Fibroblast of skin of left biceps (primary cell): ENCODE results near the gene ATG2B.
"Not testable (repeated sequence)": the region's sequence is repeated elsewhere in the genome, so short reads cannot be mapped to it uniquely, and the experiment has no call there.

Source experiments
- DNase-seq, 2 experiments: peaks; one replicate each; pipeline ENCODE4 v3.0.0-alpha.2; 2013; ENCODE audit warnings: low read depth in 2 of 2

The ATG2B gene

GRCh38 chr14:96252323-96252998 lies 110.7 kb downstream of the ATG2B start:
- DNase-seq: no peak

GRCh38 chr14:96251656-96252155 lies 111.4 kb downstream of the ATG2B start:
- DNase-seq: no peak

- DNase-seq: no peak
These were observed 112.7 kb downstream of the ATG2B start for GRCh38 chr14:96250485-96250884.

DNA sequence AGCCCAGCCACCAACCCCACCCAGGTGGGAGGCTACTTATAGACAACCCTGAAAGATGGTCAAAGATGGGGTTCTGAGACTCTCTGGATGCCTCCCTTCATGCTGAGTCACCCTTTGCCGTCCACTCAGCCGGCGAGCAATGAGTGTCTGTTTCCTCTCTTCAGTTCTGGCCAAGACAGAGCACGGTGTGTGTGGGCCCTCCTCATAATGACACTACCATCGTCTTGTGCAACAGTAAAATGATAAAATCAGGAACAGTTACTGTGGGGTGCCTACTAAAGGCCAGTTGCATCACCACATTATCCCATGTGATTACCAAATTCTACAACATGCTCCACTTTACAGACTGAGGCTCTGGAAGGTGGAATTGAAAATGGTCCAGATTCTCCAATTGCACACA lies 114.1 kb downstream of the ATG2B start:
- peak; percentile 73 to 77 for DNase-seq

DNA sequence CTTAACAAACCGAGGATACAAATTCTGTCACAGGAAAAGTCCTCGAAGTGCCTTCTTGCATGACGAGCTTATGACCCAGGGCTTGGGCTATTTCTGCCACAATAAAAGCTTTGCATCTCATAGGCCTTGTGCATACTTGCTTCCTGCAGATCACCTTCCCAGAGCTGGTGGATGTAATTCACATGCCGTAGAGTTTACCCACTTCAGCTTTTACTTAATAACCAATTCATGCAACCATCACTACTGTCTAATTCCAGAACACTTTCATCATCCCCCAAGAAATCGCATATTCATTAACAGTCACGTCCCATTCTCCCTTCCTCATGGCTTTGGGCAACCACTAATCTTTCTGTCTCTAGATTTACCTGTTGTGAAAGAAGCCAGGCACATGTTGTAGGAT lies 116.1 kb downstream of the ATG2B start:
- DNase-seq: no peak

DNA sequence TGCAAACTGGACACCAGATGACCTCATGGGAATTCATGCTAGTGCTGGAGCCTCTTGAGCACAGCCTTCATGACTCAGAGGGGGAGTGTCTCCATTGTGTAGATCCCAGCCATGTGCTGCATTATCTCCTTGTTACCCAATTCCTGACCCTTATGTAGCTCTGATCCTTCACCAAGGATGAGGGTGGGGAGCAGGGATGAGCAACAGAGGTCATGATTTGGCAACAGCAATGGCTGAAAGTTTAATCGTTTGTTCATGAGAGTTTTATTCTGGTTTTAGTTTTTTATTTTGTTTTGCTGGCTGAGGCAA lies 116.6 kb downstream of the ATG2B start:
- peak; percentile 73 to 76 for DNase-seq

DNA sequence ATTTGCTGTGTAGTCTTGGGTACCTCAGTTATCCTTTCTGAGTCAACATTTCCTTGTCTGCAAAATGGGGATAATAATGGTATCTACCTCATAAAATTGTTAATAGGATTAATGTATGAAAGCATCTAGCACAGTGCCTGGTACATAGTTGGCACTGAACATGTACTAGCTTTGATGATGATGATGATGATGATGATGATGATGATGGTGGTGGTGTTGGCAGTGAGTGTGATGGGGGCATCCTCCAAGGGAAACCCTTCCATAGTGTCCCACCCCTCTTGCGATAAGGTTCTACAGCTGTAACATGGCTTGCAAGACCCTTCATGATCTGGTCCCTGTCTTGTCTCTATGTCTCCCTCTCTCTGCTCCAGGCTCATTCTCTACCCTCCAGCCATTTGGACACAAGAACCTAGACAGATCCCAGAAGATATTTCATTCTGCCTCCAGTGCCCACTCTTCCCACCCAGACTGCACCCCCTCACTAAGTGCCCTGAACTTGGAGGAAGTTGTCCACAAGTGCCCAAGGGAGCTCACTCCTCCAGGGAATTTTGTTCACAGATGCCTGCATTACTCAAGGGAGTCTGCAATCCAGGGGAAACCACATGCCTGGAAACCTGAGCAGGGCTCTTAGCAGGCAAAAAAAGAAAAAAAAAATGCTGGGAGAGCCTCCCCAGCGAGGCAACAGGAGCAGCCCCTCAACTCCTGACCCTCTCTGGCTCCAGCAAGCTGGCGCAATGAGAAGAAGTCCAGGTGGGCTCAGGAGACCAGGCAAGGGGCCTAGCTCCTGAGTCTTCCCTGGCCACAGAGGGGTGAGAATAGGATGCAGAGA lies 117.2 kb downstream of the ATG2B start:
- peak in 1 of 2 experiments; percentile 50 for DNase-seq

DNA sequence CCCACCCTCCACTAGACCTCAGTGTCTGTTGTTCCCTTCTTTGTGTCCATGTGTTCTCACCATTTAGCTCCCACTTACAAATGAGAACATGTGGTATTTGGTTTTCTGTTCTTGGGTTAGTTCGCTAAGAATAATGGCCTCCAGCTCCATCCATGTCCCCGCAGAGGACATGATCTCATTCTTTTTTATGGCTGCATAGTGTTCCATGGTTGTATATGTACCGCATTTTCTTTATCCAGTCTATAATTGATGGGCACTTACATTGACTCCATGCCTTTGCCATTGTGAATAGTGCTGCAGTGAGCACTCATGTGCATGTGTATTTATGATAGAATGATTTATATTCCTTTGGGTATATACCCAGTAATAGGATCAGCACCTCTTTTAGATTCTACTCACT lies 118.1 kb downstream of the ATG2B start:
- DNase-seq: not testable (repeated sequence)

DNA sequence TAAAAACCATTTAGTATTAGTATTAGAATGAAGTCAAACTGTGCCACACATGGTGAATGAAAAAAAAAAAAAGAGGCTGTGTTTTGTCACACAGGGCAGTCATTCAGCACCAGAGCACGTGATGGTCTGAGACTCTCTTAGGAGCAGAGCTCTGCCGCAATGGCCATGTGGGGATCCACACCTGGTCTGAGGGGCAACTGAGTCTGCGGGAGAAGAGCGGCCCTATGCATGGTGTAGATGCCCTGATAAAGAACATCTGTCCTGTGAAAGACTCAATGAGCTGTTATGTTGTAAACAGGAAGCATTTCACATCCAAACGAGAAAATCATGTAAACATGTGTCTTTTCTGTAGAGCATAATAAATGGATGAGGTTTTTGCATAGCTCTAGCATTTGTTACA lies 119.4 kb downstream of the ATG2B start:
- no peak for DNase-seq

DNA sequence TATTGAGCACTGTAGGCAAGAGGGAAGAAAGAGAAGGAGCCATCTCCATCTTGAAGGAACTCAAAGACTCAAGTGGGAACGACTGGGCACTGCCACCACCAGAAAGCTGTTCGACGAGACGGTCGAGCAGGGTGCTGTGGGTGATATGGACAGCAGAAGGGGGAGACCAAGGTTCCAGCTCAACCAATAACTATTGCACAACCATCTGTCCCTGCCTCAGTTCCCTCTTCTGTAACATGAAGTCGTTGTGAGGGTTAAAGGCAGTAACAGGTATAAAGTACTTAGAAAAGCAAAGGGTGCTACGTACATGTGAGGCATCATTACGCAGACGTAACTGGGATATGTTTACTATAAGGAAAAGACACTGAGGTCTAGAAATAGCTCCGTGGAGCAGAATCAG lies 121.0 kb downstream of the ATG2B start:
- DNase-seq: no peak

GRCh38 chr14:96240641-96241040 lies 122.5 kb downstream of the ATG2B start:
- no peak for DNase-seq

DNA sequence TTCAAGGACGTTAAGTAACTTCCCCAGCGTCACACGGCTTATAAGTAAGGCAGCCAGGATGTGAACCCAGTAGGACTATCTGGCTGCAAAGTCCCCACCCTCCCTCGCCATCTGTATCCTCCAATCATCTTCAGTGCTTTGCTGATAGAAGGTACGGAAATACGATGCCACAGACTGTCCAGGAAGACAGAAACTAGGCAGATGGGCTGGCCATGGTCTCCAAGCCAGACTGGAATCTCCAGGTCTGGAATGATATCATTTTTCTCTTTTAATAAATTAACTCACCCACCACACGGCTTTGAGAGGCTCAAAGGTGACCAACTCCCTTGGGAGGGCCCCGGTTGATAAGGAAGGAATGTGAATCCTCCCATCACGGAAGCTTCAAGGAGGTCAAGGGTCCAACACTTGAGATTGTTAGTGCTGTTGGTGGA lies 123.4 kb downstream of the ATG2B start:
- DNase-seq: no peak

DNA sequence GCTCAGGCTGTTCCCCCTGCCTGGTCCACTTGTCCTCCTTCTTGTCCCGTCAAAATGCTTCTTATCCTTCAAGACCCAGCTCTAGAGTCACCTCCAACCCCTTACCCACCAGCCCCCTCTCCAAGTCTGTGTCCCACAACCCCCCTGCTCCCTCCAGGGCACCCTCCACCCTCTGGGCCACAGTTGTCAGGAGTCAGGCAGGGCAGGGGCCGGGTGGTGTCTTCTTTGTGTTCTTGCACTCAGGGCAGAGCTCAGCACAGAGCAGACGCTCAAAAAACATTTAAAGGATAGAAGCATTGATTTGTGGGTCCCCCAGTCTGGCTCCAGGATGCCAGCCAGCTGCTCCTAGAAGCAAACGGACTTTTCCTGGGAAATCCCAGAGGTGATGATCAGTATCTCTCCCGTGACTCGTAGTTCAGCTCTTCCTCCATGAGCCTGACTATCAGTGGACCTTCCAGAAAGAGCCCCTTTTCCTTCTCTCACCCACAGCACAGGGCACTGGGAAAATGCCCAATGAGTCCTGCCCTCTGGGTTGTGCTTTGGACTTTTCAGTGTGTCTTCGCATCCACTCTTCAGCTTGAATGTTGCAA lies 124.4 kb downstream of the ATG2B start:
- DNase-seq: no peak

- DNase-seq: no peak
These were observed 125.5 kb downstream of the ATG2B start for GRCh38 chr14:96237641-96238040.

GRCh38 chr14:96235426-96235825 lies 127.7 kb downstream of the ATG2B start:
- no peak for DNase-seq

DNA sequence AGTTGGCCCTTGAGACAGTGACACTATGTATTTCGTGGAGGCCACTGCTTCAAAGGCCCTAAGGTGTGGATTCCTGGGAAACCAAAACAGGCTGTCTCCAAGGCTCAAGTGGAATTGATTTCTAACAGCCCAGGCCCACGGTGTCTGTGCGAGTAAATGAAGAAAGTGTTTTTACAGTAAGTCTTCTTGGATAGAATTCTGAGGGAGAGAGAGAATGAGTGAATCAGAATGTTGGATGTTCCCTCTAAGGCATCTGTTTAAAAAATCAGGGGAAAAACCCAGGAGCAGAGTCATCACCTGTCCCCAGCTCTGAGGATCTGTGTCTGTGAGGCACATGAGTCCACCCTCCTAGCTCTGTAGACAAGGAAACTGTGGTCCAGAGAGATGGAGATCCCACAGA lies 129.5 kb downstream of the ATG2B start:
- DNase-seq: no peak

DNA sequence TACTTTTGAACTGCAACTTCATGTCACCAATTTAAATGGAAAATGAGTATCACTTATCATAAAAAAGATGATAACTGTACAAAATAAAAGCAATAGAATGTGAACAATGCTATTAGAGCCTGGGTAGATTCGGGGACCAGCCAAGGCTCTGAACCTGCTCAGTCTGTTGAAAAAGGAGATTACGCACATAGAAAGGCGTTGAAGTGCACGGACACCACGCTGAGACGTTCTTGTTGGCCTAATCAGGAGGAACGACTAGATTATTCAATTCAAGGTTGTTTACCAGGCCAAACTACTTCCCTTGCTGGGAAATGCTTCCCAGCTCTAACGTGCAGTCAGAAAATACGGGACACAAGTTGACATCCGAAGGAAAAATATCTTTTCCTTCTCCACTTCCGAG lies 130.6 kb downstream of the ATG2B start:
- no peak for DNase-seq

GRCh38 chr14:96231526-96232130 lies 131.5 kb downstream of the ATG2B start:
- DNase-seq: no peak

- DNase-seq: no peak
These were observed 132.1 kb downstream of the ATG2B start for GRCh38 chr14:96231056-96231455.

GRCh38 chr14:96229315-96229714 lies 133.8 kb downstream of the ATG2B start:
- no peak for DNase-seq
